Activated CD4-positive, alpha-beta T cell treated with anti-CD3 and anti-CD28 coated beads for 48 hours (primary cell): Measurements from ENCODE around the gene PPARGC1A.

Experiments used
- DNase-seq: peaks from one replicate; pipeline ENCODE4 v3.0.0-alpha.2; 2020

The PPARGC1A gene

GRCh38 chr4:23909671-23910070, 19.8 kb upstream of the PPARGC1A start:
- no peak for DNase-seq

- DNase-seq = no peak
Observed at GRCh38 chr4:23906839-23907238, 17.0 kb upstream of the PPARGC1A start.

GRCh38 chr4:23904639-23905071, 14.8 kb upstream of the PPARGC1A start:
- no peak for DNase-seq

GRCh38 chr4:23903859-23904438, 14.1 kb upstream of the PPARGC1A start:
- DNase-seq = no peak

GRCh38 chr4:23902222-23902804, 12.5 kb upstream of the PPARGC1A start:
- DNase-seq = no peak

- DNase-seq = no peak
Observed at GRCh38 chr4:23900636-23901035, 10.8 kb upstream of the PPARGC1A start.

- DNase-seq = no peak
Observed at GRCh38 chr4:23899565-23899964, 9.7 kb upstream of the PPARGC1A start.

GRCh38 chr4:23897564-23898109, 7.8 kb upstream of the PPARGC1A start:
- no peak for DNase-seq

GRCh38 chr4:23894021-23894420, 4.2 kb upstream of the PPARGC1A start:
- DNase-seq = no peak

- DNase-seq = no peak
Observed at GRCh38 chr4:23891064-23891421, 1.2 kb upstream of the PPARGC1A start.

GRCh38 chr4:23890369-23891063, 669 bp upstream of the PPARGC1A start:
- no peak for DNase-seq

- DNase-seq = no peak
Observed at GRCh38 chr4:23889391-23889790, 456 bp downstream of the PPARGC1A start.

GRCh38 chr4:23888421-23889319, 1.2 kb downstream of the PPARGC1A start:
- DNase-seq = no peak

GRCh38 chr4:23887989-23888388, 1.9 kb downstream of the PPARGC1A start:
- DNase-seq = no peak

- no peak for DNase-seq
Observed at GRCh38 chr4:23887173-23887572, 2.7 kb downstream of the PPARGC1A start.

GRCh38 chr4:23885943-23886590, 3.8 kb downstream of the PPARGC1A start:
- DNase-seq = no peak

GRCh38 chr4:23884741-23885140, 5.1 kb downstream of the PPARGC1A start:
- DNase-seq = no peak

- DNase-seq = no peak
Observed at GRCh38 chr4:23884261-23884660, 5.6 kb downstream of the PPARGC1A start.

- DNase-seq = no peak
Observed at GRCh38 chr4:23882976-23883531, 6.8 kb downstream of the PPARGC1A start.

GRCh38 chr4:23881674-23882337, 8.0 kb downstream of the PPARGC1A start:
- no peak for DNase-seq

GRCh38 chr4:23881052-23881501, 8.8 kb downstream of the PPARGC1A start:
- DNase-seq = no peak
